Activated CD8-positive, alpha-beta T cell treated with anti-CD3 and anti-CD28 coated beads for 36 hours (primary cell): ENCODE measurements around the gene SMURF1. TPM values are rescaled to one million over a fixed set of nuclear protein-coding genes. Genes with fewer than 3 reads are reported as not detected.

Experiments used
- ATAC-seq: fragments of 200-7000 bp; cut with Tn5 transposase; one replicate; pipeline ENCODE4 v1.10.0; 2021; ENCODE audit warnings: mild to moderate bottlenecking, moderate library complexity
- CTCF ChIA-PET: fragments of 350-600 bp; sonication (Branson Sonifier 250); formaldehyde crosslinking; loops from one replicate; lab custom pipeline; 2021; ENCODE audit warnings: antibody characterized with exemption; lab: Charles Lee
- POLR2A ChIA-PET: fragments of 350-600 bp; sonication (Branson Sonifier 250); formaldehyde crosslinking; loops from one replicate; lab custom pipeline; 2021; ENCODE audit warnings: antibody characterized with exemption; lab: Charles Lee
- DNase-seq: peaks from one replicate; pipeline ENCODE4 v3.0.0-alpha.2; 2020
- H3K27ac Mint-ChIP-seq: one replicate; pipeline ENCODE4 v1.8.0; 2021; ENCODE audit warnings: mild to moderate bottlenecking, mixed read lengths
- H3K27me3 Mint-ChIP-seq: one replicate; pipeline ENCODE4 v1.8.0; 2021; ENCODE audit warnings: mixed read lengths
- H3K36me3 Mint-ChIP-seq: one replicate; pipeline ENCODE4 v1.8.0; 2021; ENCODE audit warnings: low read depth, mixed read lengths
- H3K4me1 Mint-ChIP-seq: one replicate; pipeline ENCODE4 v1.8.0; 2021; ENCODE audit warnings: low read depth, mixed read lengths
- H3K4me3 Mint-ChIP-seq: one replicate; pipeline ENCODE4 v1.8.0; 2021; ENCODE audit warnings: mild to moderate bottlenecking, moderate library complexity, mixed read lengths
- H3K9me3 Mint-ChIP-seq: one replicate; pipeline ENCODE4 v1.8.0; 2021; ENCODE audit warnings: mixed read lengths
- CTCF ChIP-seq: fragments of 200-600 bp; IDR thresholded peaks from one replicate; pipeline ENCODE4 v1.8.0; 2022; ENCODE audit warnings: antibody characterized with exemption, mild to moderate bottlenecking
- intact Hi-C: fragments of 100-400 bp; cut with micrococcal nuclease; formaldehyde crosslinking; loops from one replicate; pipeline ENCODE4 v1.10.0; 2022
- total RNA-seq, 2 experiments: library from RNA; stranded (reverse); gene quantifications; one replicate each; pipeline ENCODE4 v1.2.3, GENCODE V29; 2021

Gene SMURF1
- total RNA-seq, 2 experiments from 2014 or later, result 8.3 to 9.4 TPM

GRCh38 chr7:99073839-99074446 lies 70.0 kb downstream of the SMURF1 start:
- Mint-ChIP-seq H3K27ac (no peak overlapping the region), H3K4me3 (no peak overlapping the region), H3K36me3 (no peaks in the 10 kb centered on the region), H3K27me3 (no peaks in the 10 kb centered on the region), H3K4me1 (peaks cover 8% of the 10 kb centered on the region), H3K9me3 (no peaks in the 10 kb centered on the region)
- ATAC-seq (no peak), DNase-seq (no peak)
- CTCF ChIA-PET, result no interaction called here
- TF ChIP-seq CTCF, result no peak
- POLR2A ChIA-PET, result no interaction called here
- intact Hi-C loops, result no loop called here

DNA sequence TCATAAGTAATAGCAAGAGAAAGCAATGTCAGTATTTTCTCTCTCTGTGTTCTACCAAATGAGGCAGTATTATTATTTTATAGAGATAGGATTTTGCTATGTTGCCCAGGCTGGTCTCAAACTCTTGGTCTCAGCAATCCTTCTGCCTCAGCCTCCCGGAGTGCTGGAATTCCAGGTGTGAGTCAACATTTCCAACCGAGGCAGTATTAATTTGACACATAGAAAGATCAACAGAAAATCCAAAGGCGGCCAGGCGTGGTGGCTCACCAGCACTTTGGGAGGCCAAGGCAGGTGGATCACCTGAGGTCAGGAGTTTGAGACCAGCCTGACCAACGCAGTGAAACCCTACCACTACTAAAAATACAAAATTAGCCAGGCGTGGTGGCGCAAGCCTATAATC lies 71.8 kb downstream of the SMURF1 start:
- intact Hi-C loops, result no loop called here
- CTCF ChIA-PET, result no interaction called here
- no peak overlapping the region for H3K27ac Mint-ChIP-seq
- TF ChIP-seq CTCF, result no peak
- POLR2A ChIA-PET, result no interaction called here
- no peaks in the 10 kb centered on the region for H3K9me3 Mint-ChIP-seq
- peaks cover 7% of the 10 kb centered on the region for H3K4me1 Mint-ChIP-seq
- no peak for DNase-seq
- no peak for ATAC-seq
- H3K27me3 Mint-ChIP-seq, result no peaks in the 10 kb centered on the region
- H3K36me3 Mint-ChIP-seq, result no peaks in the 10 kb centered on the region
- no peak overlapping the region for H3K4me3 Mint-ChIP-seq

- intact Hi-C loops, result no loop called here
- DNase-seq (no peak), ATAC-seq (no peak)
- Mint-ChIP-seq H3K4me3 (no peak overlapping the region), H3K4me1 (peaks cover 1% of the 10 kb centered on the region), H3K27me3 (no peaks in the 10 kb centered on the region), H3K27ac (no peak overlapping the region), H3K9me3 (no peaks in the 10 kb centered on the region), H3K36me3 (no peaks in the 10 kb centered on the region)
- ChIA-PET POLR2A (no interaction called here), CTCF (interaction anchor here (0.9 to 1.4 kb wide), 3 partner anchors 9 to 244 kb away, joined by 4 to 5 read pairs (median 4); no protein-coding TSS in a partner anchor)
- no peak for TF ChIP-seq CTCF
These were observed 73.5 kb downstream of the SMURF1 start for GRCh38 chr7:99070361-99070760.

DNA sequence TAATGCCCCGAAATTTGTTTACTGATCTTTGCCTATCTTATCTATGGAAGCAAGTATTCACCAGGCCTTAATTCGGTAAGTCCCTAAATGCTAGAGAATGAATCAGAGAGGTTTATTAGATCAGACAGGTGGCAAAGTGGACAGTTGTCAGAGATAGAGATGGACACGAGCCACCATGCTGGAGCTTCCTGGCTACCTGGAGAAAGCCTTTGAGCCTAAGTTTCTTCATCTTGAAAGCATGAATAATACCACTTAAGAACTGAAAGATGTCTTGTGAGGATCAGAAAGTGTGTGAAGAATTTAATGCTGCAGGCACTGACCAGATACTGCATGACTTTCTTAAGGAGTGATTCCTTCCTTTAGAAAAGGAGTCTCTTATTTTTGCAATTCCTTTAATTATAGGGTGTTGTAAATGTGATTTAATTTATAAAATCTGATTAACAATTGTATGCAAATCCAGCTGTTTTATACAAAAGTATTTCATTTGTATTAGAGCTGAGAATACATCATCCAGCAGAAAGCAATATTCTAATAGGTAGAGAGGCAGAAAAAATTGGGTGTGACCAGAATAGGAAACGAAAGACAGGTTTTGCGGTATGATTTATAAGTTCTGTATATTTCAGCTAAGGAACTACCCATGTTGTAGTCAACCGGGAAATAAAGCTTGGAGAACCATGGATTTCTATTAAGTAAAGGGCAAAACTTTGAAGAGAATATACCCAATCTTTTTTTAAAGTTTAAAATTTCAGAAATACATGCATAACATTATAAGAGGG lies 82.7 kb downstream of the SMURF1 start:
- CTCF ChIA-PET, result interaction anchor here (0.6 to 0.8 kb wide), 3 partner anchors 16 to 135 kb away, joined by 3 read pairs; no protein-coding TSS in a partner anchor

More for the DNA sequence above, 82.7 kb downstream of the SMURF1 start:
- Mint-ChIP-seq H3K9me3 (no peaks in the 10 kb centered on the region), H3K27me3 (no peaks in the 10 kb centered on the region), H3K4me3 (no peak overlapping the region), H3K27ac (no peak overlapping the region), H3K4me1 (peaks cover 8% of the 10 kb centered on the region), H3K36me3 (peaks cover 5% of the 10 kb centered on the region)
- POLR2A ChIA-PET, result interaction anchor here (0.6 kb wide), 1 partner anchor 214 kb away, joined by 3 read pairs; no protein-coding TSS in a partner anchor
- ATAC-seq, result no peak
- TF ChIP-seq CTCF, result no peak
- no peak for DNase-seq
- intact Hi-C loops, result no loop called here
